Stimulated activated CD4-positive, alpha-beta T cell treated with anti-CD3 and anti-CD28 coated beads, TNF-alpha, amount 100 ng/mL, for 48 hours (primary cell): ENCODE measurements around the gene PPP1R3E.
"Not testable (repeated sequence)": the region's sequence is repeated elsewhere in the genome, so short reads cannot be mapped to it uniquely, and the experiment has no call there.

Source experiments
- DNase-seq, 3 donors: peaks; one replicate each; pipeline ENCODE4 v3.0.0-alpha.2; 2020; ENCODE audit warnings: low read depth in 3 of 3

The PPP1R3E gene

DNA sequence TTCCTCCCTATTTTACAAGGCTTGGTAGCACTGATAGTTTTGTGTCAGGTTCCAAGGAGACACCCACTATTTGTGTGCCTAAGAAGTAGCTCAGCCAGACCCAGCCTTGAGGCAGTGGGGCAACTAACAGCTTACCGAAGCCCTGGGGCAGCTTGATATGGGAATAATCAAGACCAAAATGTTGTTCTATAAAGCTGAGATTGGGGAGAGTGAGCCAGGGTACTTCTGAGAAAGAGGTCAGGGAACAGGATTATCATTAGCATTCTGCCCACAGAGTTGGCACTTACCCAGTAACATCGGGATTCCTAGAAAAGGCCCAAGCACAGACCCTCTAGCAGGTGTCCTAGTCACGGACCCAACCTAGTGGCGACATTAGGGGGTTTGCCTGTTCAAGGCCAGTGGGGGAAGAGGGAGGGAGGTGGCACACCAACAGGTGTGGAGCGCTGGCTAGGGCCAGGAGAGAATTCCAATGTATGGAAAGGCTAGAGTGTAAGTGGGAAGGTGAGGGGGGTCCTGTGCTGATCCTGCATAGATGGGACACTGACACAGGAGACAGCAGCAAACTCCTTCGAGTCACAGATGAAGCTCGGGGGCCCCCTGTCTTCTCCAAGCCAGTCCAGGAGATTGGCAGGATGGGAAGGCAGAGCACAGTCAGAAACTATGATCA is 4.9 kb downstream of the PPP1R3E start:
- DNase-seq, result no peak

DNA sequence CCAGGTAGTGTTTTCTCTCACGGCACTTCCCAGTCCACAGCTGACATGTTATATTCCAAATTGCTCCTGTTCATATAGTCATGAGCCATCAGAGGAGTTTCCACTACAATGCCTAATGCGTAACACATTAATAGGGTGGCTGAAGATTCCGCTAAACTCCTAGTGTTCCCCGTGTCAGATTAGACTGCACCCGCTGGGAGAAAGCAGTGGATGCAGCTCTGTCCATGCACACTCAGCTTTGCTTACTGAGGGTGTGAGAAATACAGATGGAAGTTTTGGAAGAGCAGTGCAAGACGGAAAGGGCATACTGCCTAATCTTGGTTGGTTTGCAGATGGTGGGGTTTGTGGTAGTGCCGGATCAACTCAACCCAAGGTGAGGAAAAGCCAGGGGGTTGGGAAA is 5.6 kb downstream of the PPP1R3E start:
- DNase-seq, result no peak

DNA sequence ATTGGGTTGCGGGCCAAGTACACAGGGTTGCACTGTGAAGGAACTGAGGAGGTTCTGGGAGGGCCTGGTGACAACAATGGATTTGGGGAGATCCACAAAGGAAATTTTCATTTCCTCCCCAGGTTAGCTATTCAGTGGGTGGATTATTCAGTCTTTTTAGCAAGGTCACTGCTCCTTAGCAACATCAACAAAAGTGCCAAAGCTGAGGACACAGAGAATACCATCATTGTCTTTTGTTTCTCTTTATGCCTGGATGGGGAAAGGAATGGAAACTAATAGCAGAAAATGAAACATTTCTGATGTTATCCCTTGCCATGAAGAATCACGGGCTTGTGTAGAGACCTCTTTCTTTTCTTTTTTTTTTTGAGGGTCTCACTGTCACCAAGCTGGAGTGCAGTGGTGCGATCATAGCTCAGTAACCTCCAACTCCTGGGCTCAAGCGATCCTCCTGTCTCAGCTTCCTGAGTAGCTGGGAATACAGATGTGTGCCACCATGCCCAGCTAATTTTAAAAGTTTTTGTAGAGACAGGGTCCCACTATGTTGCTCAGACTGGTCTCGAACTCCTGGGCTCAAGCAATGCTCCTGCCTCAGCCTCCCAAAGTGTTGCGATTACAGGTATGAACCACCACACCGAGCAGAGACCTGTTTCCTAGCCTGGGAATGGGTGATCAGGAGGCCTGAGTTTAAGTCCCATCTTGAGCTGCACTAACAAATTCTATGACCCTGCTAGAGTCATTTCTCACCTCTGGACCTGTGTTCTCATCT is 6.5 kb downstream of the PPP1R3E start:
- no peak for DNase-seq

DNA sequence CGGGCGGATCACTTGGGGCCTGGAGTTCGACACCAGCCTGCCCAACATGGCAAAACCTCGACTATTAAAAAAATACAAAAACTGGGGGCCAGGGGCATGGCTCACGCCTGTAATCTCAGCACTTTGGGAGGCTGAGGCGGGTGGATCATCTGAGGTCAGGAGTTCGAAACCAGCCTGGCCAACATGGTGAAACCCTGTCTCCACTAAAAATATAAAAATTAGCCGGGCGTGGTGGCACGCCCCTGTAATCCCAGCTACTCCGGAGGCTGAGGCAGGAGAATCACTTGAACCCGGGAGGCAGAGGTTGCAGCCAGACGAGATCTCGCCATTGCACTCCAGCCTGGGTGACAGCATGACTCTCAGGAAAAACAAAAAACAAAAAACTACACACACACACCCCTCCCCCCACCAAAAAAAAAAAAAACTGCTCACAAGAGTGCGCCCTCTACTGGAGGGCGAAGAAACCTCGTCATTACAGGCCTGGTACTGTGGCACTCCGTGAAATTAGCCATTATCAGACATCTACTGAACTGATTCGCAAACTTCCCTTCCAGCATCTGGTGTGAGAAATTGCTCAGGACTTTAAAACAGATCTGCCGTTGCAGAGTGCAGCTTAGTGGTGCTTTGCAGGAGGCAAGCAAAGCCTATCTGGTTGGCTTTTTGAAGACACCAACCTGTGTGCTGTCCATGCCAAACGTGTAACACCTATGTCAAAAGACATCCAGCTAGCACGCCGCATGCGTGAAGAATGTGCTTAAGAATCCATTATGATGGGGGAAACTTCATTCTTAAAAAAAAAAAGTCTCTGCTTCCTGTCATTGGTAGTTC is 7.7 kb downstream of the PPP1R3E start:
- DNase-seq, result peak in 1 of 3 donors; percentile 40

DNA sequence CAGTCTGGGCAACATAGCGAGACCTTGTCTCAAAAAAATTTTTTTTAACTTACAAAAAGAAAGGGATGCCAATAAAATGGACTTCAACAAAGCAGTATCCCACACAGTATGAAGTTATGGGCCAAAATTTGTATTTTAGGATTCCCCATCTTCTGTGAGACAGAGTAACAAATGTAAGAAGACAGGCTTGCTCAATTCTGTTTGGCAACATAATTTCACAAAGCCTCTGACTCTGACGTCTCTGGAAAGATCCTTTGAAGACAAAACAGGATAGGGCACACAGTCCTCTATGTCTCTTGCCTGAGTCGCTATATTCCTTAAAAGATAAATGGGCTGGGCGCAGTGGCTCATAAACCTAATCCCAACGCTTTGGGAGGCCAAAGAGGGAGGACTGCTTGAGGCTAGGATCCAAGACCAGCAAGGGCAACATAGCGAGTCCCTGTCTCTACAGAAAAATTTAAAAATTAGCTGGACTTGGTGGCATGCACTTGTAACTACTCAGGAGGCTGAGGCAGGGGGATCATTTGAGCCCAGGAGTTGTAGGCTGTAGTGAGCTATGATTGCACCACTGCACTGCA is 15.7 kb downstream of the PPP1R3E start:
- DNase-seq, result no peak

DNA sequence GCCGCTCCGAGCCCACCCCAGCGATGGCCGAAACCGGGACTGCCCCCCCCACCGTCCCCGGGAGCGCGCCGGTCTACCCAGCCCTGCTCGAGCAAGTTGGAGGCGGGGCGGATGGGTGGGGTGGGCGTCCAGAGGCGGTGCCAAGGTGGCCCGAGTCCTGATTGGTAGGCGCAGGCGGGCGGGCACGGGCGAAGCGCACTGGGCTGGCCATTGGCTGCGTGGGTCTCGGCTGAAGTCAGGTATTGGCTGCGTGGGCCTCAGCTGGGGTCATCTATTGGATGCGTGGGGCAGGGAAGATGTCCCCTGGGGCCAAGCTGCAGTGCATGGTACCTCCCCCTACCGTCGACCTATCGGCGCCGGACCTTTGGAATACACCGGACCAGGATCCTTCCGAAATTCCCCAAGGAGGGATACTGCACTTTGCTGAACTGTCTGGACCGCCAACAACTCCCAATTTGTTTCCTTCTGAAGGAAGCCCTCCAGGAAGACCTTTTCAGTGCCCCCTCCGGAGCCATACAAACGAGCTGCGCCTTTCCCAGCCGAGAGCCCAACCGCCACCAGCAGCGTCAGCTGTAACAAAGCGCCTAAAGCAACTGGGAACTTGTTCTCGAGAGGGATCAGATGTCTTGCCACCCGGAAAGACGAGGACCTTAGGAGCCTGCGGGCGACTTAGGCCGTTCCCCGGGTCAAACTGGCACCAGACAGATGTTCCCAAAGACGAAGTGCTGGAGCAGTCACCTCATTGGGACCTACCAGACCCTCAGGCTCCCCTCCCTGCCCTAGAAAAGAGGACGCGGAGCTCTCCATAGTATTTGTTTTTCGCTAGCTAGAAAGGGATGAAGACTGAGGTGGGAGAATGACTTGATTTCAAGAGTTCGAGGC is 16.4 kb downstream of the PPP1R3E start, which contains the start of gene HOMEZ:
Gene HOMEZ, minus strand, starts transcription at position 113 of the 882 bp plus-strand sequence. CDS start 180 bp downstream, outside the sequence.
- peak; percentile 96 to 98 (median 97) for DNase-seq

DNA sequence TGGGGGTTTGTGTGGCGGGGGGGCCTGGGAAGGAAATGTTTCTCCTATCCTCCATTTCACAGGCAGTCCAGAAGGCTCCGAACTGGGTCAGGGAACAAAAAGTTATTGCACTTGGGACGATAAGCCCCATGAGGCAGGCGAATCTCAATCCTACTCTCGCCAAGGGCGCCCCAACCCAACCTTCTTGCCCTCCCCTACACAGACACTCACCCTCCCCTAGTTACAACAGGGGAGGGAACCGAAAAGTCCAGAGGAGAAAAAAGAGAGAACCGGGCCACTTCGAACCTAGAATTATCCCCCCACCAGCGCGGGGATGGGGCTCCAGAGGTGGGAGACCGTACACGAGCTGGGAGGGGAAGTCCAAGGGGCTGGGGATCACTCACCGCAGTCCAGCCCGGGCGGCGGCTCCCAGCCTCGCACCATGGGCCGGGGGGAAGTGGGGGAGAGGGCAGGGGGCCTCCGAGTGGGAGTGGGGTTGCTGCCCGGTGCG is 17.1 kb downstream of the PPP1R3E start:
- DNase-seq, result no peak

DNA sequence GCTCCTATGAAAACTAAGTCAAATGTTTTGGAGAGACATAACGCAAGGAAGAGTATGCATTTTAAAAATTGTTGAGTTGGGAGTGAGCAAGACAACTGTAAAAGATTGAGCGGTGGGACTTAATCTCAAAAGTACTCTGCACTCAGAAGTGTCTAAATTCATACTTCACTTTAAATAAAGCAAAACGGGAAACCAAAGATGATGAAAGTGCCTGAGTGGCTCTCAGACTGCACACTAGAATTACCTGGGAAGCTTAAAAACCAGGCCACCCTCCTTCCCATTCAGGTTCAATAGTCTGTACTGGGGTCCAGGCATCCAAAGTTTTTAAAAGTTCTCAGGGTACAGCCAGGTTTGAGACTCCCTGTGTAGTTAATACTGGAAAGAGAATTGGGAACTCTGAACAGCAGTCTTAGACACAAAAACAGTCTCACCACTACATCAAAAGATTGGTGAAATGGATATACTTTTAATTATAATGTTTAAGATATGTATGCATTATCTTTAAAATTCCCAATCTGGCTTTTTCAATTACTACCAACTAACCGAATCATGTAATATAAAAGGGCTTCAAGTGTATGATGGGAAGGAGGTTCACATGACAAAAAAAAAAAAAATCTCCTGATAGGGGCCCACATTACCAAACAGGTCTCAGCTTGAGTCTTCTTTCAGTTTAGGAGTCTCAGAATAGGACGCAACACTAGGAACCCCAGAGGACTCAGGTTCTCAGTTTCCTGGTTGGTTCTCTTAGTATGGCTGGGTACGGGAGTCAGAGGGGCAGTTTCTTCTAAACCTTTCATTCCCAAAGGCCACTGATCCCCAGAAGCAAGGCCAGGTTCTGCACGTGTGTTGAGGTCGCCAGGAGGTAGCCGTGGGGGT is 17.8 kb downstream of the PPP1R3E start:
- no peak for DNase-seq

DNA sequence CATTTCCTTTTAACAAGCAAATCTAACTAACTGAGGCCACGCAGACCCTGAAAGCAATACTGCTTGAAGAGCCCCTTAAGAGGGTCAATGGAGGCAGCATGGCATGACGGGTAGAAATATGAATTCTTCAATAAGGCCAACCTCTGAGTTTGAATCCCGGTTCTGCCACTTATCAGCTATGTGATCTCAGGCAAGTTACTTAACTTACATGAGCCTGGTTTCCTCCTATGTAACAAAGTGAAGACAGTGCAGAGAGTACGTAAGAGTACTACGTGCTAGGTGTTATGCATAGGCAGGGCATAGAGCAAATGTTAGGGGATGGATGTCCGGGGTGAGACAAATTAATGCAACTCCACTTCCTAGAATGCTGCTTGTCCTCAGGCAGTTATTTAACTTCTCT is 21.4 kb downstream of the PPP1R3E start:
- no peak for DNase-seq

DNA sequence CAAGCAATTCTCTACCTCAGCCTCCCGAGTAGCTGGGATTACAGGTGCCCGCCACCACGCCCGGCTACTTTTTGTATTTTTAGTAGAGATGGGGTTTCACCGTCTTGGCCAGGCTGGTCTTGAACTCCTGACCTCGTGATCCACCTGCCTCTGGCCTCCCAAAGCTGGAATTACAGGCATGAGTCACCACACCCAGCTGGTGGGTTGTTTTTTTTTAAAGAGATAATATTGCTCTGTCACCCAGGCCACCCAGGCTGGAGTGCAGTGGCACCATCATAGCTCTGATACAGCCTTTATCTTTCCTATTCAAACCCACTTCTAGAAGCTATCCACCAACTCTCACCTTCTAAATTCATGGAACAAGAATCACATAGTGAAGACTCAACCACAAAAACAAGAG is 24.7 kb downstream of the PPP1R3E start:
- not testable (repeated sequence) for DNase-seq

DNA sequence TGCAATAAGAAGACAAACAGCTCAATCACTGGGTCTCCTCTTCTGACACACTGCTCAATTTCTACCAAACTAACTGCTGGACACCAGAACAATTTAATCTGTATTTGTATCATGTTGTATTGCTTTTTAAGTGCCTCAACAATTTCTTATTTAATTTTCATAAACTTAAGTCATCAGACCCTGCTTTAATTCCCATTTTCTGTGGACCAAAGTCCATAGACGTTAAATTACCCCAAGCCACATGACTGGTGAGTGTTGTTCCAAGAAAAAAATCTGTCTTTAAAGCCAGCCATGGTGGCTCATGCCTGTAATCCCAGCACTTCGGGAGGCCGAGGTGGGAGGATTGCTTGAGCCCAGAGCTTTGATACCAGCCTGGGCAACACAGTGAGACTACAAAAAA is 25.5 kb downstream of the PPP1R3E start:
- DNase-seq, result no peak

DNA sequence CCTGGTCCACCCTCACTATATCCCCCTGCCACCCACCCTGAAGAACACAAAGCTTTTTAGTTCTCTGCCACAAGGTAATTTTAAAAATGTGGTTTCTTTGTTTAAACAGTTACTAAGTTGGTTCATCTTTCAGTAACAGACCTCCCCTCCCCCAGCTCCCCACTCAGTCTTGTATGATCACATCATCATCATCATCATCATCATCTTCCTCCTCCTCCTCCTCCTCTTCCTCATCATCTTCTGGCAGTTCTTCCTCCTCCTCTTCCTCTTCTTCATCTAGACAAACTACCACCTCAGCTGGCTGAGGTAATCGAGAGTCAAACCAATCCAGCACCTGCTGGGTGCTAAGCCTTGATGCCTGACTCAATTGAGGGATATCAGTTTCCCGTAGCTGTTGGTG is 27.2 kb downstream of the PPP1R3E start:
- no peak for DNase-seq

DNA sequence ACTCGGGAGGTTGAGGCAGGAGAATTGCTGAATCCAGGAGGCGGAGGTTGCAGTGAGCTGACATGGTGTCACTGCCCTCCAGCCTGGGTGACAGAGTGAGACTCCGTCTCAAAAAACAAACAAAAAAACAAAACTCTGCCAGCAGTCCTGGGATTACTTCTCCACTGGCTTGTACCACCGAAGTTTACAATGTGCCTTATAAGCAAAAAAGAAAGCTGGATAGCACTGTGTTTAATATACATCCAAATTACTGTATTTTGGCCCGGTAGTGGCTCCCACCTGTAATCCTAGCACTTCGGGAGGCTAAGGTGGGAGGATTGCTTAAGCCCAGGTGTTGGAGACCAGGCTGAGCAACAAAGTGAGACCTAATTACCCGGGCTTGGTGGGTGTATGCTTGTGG is 33.5 kb downstream of the PPP1R3E start:
- DNase-seq, result no peak

DNA sequence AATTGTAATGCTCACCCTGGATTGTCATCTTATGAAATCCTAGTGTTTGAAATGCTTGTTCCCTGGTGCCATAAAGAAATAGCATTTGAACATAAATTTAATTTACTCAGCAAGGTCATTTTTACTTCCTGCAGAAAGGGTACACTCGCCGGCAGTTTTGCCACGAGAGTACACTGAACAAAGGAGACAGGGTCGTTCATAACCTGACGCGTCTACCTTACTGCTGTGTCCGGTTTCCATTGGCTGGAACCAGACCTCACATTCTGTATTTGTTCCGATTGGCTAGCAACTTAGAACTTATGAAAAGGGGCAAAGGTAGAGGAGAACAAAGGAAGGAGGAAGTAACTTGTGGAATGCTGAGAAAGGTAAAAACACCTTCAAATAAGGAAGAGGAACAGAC is 41.8 kb downstream of the PPP1R3E start:
- not testable (repeated sequence) for DNase-seq

DNA sequence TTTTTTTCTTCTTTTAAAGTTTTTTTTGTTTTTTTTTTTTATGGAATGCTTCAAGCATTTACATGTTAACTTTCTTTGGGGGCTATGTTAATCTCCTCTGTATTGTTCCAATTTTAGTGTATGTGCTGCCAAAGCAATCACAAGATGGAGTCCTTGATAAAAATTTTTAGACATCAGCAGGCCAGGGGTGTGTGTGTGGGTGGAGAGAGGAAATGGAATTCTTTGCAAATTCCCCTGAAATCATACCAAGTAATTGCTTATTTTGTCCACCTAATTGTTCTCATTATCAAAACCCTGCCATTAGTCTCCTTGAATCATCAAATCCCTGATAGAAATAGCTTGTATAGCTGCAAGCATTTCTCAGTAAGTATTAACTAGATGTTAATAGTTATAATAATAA is 43.2 kb downstream of the PPP1R3E start:
- DNase-seq, result no peak

DNA sequence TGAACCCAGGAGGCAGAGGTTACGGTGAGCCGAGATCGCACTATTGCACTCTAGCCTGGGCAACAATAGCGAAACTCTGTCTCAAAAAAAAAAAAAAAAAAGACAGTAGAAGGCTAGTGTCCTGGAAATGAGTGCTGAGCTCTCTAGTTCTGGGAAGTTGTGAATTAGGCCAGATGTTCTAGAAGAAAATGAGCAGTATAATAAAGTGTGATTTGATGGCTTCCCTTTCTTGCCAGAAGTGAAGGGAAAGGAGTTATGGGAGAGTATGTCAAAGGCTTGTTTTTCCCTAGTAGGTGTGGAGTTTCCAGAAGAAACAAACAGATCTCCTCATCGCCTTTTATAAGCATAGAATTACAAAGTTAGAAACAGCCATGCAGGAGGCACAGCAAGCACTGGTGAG is 44.4 kb downstream of the PPP1R3E start:
- no peak for DNase-seq

DNA sequence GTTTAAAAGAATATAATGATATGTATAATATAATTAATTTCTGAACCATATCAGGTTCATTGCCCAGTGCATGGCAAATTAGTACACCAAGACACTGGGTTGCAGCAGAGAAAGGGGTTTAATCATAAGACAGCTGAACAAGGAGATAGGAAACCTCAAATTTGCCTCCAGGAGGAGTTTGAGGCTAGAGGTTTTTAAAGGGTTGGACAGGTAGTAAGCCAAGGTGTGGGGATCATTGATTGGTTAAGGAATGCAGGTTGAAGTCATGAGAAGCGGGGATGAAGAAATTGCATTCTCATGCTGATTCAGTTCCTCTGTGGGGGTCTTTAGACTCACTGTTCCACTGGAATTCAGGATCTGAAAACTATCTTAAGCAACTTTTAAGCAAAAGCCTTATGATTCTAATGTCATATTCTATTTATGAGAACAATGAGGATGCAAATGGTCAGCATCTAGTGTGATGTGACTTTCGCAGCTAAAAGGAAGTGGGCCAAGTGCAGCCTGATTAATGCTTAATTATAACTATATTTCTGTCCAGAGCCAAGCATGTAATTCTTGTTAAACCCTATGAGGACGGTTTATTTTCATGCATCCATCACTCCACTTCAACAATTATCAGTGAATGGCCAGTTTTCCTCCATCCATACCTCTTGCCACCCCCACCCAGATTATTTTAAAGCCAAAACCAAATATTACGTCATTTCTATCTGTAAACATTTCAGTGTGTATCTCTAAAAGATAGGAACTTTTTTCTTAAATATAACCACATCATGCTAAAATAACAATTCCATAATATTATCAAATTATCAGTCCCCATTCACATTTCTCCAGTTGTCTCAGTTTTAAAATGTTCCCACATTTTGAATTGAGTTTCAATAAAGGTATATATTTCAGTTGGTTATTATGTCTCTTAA is 50.0 kb downstream of the PPP1R3E start:
- DNase-seq, result no peak

DNA sequence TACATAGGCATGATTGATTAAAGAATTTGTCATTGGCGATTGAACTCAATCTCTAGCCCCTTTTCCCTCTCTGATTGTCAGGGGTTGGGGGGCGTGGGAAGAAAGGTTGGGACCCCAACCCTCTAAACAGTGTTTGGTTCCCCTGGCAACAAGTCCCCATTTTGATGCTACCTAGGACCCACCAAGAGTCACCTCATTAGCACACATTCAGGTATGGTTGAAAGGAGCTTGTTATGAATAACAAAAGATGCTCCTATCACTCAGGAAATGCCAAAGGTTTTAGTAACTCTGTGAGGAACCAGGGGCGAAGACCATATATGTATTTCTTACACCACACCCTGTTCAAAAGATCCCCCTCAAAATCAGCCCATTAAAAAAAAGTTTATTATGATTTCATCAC is 50.7 kb downstream of the PPP1R3E start:
- no peak for DNase-seq

DNA sequence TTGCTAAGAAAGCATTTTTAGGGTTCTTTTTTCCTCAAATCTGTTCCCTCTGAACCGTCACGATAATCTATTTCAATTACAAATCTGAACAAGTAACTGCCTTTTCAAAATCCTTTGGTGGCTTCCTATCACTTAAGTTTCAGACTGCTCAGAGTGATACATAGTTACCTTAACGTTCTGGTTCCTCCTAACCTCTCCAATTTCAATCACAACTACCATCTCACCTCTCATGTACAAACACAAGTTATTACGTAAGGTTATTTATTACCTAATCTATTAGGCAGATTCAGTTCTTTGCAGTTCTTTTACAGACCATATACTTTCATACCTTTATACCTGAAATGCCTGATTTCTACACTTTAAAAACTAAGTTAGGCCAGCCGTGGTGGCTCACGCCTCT is 52.8 kb downstream of the PPP1R3E start:
- DNase-seq, result no peak
